Suprapubic skin (tissue), 3 donors: ENCODE measurements around the gene TFB2M.

ENCODE experiments used
- CTCF ChIP-seq, 2 donors: fragments of 200-600 bp in 1 of 2; fragments of 450-650 bp in 1 of 2; sonication (generic) in 1 of 2; IDR thresholded peaks; one replicate each; pipeline ENCODE4 v1.5.1; 2016 to 2019; ENCODE audit warnings: antibody characterized with exemption in 2 of 2, mild to moderate bottlenecking in 1 of 2, moderate library complexity in 1 of 2
- EP300 ChIP-seq: sonication (generic); formaldehyde crosslinking; IDR thresholded peaks from one replicate; pipeline ENCODE4 v1.6.1; 2017; ENCODE audit warnings: antibody characterized with exemption
- POLR2A ChIP-seq, 2 donors: fragments of 450-650 bp; IDR thresholded peaks; one replicate each; pipeline ENCODE4 v1.6.1; 2017; ENCODE audit warnings: antibody characterized with exemption in 2 of 2, mild to moderate bottlenecking in 2 of 2, moderate library complexity in 2 of 2

- TF ChIP-seq CTCF (IDR thresholded peaks at IDR 0.05) = no peak
- no peak for TF ChIP-seq POLR2A (IDR thresholded peaks at IDR 0.05)
- TF ChIP-seq EP300 = no peak
Observed at GRCh38 chr1:246572785-246573184, 6.7 kb upstream of the TFB2M start.
